ENCODE results near the gene GABRB1.

Gene GABRB1

DNA sequence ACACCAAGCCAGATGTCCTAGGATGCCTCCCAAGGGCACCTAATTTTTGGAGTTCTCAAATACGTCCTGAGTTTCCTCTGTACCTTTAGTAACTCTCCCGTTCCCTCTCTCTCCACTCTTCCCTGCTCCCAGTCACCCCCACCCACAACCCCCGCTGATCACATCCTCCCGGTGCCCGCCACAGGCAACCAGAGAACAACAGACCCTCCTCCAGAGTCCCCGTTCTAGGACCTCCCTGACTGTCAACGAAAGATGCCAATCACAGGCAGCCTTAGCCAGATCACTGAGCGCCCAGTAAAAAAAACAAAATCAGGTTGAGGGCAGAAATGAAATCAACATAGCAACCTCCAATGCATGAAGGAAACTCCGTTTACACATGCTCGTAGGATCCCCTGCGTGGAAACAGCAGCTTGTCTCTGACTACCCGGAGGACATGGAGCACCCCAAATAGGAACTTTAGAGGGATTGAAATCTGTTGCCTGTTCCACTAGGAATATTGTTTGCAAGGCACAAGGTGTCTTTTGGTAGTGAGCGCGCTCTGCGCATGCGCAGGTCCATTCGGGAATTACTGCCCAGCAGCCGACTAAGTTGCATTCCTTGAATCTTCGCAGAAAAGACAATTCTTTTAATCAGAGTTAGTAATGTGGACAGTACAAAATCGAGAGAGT is at the start of gene GABRB1:
TSS of gene GABRB1 (plus strand) at position 557 of the 668 bp plus-strand sequence.
- no peak for DNase-seq

DNA sequence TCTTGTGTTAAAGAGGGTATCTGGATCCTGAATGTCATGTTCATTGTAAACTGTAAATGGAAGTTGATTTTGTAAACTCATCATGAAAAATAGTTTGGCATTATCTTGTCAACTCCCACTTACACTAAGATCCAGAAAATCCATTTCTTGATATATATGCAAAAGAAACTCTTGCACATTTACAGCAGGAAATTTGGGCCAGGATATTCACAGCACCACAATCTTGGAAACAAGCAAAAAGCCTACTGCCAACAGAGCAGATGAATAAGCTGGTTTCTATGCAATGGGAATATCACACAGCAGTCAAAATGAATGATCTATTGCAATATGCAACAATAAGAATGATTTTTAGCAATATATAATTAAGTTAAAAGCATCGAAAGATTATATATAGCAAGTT is 46.6 kb upstream of the GABRB1 start:
- DNase-seq: no peak

DNA sequence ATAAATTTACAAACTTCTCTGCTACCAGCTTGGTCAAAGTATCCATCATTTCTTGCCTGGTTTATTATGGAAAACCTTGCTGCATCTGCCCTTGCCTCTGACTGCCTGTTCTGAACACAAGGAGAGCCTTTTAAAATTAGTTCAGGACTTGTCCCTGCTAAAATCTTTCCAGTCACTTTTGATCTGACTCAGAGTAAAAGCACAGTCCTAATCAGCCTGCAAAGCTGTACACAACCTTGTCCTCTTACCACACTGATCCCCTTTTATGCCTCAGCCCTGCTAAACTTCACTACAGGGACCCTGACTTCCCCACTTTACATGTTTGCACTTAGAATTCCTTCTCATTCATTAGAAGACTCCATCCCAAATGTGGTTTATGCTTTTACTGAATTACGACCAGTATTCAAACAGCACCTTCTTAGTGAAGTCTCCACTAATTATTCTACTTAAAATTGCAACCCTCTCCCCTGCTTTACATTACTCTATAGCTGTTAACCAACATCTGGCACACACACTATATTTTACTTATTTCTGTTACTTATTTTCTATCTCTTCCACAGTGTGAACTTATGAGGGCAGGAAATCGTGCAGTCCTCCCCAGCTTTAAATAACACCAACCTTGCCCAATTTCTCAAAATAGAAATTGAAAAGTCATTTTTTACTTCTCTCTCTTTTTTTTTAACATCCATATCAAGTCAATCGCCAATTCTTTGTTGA is 44.3 kb upstream of the GABRB1 start:
- no peak for DNase-seq

DNA sequence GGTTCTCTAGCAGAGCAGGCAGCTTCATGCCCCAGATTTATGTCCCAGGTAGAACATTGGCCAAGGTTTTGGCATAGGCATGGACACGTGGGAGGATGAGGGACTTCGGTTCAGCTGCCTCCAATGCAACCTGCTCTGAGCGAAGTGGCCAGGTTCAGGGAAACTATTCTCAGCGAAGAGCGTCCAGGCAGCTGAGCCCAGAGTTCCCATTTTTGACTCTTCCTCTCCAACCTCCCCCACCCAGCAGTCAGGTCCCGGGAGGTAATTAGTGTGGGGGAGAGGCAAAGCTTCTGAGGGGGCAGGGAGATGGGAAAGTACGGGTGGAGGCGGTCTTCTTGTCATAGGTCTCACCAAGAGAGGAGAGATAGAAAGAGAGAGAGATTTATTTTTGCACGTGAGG is 39.0 kb upstream of the GABRB1 start:
- DNase-seq: no peak

DNA sequence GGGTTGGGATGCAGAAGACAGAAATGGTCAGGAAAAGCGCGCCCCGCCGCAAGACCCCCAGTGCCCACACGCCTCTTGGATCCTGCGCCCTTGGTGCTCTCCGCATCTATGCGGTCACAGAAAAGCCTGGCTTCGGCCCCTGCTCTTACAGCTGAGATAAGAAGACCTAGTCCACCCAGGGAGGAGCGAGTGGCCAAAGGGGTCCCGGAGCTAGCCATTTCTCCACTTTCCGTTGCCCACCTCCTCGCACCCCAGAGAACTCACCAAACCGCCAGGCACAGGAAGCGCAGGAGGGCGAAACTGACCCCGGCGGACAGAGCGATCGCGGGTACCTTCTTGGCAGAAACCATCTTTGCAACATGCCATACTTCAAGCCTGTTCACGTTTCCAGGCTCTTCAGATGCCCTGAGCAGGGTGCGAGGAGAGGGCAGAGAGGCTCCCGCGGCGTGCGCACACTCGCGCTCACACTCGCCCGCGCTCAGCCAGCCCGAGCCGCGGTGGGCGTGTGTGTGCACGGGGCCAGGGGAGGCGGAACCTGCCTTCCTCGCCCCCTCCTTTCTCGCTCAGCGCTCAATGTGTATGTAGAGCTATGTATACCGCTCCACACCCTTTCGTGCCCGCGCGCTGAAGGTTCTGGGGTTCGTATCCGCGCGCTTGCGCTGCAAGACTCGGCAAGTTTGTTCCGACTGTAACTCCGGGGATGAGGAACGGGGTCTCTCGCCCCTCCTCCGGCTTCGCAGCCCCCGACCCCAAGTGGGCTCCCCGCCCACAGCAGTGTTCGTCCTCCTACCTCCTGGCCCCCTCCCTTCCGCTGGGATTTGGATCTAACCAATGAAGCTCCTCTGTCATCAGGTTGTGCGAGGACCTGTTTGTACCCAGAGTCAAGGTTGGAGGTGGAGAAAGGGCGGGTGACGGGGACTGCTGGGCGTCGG is 38.0 kb upstream of the GABRB1 start, which contains the start of gene GABRA4:
TSS of gene GABRA4 (minus strand) at position 507 of the 932 bp plus-strand sequence. CDS start at position 350, 157 bp downstream.
- no peak for DNase-seq

DNA sequence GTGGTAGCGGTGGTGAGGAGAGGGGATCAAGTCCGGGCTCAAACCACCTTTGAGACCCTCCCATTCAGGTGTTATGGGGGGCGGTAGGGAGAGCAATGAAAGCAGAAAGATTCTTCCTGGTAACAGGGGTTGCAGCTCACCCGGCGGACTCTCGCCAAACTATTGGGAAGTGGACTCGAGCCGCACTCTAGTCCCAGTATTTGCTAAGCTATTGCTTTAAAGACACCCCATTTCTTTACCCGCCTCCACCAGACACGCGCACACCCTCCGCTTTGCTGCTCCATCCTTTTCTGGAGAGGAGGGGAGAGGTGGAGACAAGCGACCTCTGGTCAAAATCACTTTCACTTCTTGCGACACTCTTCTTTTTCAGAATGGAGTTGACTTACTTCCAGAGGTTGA is 37.4 kb upstream of the GABRB1 start:
- DNase-seq: no peak

DNA sequence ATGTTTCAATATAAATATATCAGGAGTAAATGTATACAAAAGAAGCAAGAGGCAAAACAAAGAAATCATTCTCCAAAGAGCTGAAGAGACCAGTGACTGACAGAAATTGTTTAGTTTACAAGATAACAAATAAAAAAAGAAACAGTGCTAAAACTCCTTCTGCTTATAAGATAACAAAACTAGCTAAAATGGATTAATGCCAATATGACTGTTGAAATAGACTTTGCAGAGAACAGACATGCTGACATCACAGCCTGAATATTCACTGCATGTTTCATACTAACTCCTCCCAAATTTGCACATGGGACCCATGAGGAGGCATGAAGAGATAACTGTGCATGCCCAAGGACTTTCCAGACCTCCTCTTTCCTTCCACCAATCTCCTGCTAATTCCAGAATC is 31.8 kb upstream of the GABRB1 start:
- no peak for DNase-seq

DNA sequence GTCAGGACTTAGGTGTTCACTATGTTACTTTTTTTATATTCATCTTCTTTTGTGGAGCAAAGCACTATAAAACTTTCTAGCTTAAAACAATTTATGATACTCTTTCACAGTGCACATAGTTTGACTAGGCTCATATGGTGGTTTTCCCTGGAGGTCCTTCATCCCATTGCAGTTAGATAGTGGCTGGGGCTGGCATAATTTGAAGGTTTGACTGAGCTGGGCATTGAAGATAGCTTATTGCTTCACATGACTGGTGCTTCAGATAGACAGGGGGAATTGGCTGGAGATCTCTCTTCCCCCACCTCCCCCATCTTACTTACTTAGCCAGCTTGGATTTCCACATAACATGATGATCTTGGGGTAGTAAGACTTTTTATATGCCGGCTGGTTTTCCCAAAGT is 31.0 kb upstream of the GABRB1 start:
- no peak for DNase-seq

DNA sequence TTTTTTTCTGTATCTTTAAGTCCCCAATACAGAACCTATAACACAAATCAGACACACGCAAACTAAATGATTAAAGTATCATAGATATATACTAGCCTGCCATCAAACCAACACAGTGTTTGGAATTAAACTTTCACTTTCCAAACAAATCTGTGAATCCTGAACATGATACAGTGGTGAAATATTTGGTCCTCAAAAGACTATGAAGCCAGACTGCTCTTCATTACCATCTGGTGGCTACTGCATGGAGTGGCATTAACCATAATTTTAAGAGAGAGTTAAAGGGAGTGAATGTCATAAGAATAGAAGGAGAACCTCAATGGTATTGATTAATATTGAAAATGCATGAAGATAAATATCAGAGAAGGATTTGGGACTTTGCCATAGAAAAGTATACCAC is 28.8 kb upstream of the GABRB1 start:
- DNase-seq: no peak

DNA sequence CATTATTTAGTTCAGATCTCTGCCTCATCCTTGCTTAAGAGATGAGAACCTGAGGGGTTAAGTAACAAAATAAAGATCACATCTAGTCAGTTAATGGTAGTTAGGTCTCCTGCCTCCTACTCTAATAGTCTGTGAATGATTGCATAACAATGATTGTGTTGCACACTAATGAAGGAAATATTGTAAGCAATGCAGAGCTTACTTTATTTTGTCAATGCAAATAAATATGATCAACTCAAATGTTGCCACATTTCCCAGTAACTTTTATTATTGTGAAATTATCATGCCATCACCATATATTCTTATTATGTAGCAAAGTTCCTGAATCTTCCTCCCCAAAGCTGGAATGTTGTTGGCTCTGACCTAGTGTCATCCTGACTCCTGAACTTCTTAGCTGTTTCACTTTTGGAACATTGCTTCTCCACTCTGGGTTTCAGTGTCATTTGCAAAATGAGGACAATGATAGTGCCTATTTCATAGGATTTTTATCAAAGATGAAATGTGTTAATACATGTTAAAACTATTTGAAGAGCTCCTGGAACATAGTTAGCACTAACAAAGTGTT is 20.9 kb upstream of the GABRB1 start:
- no peak for DNase-seq

DNA sequence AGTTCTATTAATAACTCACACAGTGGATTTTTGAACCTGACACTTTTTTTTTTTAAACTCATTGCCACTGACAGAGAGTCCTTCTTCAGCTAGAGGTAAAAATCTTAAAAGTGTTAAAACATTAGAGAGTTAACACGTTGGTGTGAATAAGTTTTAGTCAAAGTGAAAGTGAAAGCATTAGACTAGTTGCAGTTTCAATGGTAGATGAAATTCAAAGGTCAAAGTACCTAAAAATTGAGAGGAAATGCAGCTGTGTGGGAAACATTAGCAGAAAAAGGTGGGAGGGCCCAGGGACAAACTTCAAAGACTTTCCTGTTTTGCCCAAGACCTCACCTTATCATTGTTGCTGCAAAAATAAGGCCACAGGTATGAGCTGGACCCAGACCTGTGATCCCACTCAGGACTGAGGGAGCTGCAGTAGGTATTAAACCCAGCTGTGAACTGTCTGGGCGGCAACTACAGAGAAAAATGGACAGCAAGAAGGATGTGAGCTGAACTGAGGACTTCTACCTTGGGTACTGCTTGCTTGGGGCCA is 20.4 kb upstream of the GABRB1 start:
- DNase-seq: no peak

DNA sequence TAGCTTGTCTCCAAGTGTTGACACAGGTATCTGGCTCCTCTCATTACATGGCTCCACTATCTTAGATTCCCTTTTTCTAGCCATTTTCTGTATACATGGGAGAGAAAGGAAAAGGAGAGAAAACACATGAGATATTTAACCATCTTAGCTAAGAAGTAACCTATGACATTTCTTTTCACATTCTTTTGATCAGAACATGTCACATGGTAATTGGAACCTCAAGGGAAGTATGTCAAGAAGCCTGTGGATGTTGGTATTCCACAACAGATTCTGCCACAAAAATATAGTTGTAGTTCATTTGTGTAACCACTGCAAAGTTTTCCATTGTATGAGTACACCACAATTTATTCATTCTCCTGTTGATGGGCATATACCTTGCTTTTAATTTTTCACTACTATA is 18.7 kb upstream of the GABRB1 start:
- DNase-seq: no peak

DNA sequence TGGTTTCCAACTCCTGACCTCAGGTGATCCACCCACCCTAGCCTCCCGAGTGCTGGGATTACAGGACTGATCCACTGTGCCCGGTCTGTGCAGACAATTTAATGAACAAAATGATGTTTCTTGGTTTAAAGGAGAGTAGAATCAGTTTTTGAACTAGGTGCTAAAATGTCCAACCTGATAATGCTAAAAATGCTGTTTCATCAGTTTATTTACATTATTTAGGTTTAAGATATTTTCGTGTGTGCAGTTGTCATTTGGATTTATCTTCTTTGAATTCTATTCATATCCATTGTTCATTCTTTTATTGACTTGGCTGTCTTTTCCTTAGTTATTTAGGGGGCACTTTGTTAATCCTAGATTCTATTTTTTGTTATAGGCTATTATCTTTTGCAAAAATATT is 18.0 kb upstream of the GABRB1 start:
- no peak for DNase-seq

DNA sequence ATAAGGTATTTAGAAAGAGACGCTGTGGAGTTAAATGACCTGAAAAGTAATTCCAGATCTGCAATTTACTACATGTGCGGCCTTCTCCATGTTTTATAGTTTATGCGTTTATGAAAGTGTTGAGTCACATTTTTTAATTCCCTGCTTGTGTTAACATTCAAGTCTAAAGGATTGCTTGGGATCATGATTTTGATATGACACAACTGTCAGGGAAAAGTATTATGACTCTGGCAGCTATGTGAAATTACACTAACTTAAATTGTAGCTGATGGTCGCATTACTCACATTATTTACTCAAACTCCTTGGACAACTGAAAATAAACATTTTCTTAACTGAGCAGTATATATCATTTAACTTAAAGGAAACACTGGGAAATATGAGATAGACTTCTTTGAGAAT is 14.3 kb upstream of the GABRB1 start:
- DNase-seq: no peak

DNA sequence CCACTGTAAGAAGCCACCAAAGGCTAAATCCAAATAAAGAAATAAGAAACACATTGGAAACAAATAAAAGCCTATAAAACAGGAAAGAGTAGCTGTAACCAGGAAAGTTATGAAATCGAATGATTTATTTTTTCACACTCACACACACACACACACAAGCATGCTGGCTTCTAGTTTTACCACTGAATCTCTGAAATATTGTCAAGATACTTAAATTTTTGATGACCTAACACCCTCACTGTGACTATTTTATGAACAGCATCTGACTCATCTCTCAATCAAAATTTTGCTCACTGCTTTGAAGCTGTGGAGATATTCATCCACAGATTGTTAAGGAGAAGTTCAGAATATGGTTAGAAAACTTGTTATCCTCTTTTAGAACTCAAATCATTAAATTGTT is 13.9 kb upstream of the GABRB1 start:
- DNase-seq: no peak

DNA sequence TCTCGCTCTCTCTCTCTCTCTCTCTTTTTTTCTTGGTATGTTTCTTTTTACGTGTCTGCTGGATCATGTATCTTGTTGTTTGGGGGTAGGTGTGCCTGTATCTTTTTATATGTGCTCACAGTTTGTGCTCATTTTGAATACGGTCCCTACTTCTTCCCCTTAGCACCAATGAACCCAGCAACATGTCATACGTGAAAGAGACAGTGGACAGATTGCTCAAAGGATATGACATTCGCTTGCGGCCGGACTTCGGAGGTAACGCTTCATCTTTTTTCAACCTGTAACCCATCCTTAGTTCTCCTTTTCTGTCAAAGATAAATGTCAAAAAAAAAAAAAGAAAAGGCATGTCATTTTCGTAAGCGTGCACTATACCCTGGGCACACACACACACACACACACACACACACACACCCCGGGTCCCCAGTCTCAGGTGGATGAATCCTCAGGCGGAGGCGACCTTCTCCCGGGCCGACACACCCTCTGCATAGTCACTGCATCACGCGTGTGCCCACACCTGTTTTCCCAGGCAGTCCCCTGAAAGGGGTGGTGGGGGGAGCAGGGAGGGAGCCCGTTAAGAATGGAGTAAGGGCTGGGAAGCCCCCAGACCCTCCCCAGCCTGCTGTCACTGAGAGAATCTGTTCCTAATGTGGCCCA is 511 bp downstream of the GABRB1 start:
- DNase-seq: no peak

DNA sequence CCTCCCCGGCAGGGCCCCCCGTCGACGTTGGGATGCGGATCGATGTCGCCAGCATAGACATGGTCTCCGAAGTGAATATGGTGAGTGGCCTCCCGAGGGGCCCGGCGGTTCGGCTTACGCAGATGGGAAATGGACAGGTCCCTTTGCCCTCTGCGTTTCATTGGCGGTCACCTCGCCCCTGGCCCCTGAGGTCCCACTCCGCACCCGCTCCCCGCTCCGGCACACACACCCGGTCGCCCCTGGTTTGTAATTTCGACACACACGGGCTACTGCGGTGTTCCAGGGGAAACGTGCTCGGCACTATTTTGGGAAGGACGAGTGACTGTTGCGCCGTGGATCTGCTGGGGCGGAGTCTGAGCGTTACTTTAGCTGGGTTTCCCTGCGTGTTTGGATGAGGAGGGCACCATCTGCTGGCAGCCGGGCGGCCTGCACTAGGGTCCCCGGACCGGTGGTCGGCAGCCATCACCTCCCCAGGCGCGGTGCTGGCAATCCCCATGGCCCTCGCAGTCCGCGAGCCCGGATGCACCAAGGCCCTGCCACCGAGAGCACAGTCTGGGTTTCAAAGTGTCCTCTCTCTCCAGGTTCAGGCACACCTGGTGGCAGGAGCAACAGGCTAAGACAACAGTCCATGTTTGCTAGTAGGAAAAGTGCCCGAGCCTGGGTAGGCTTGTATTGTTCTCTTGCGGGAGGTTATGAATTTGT is 1.2 kb downstream of the GABRB1 start:
- no peak for DNase-seq

DNA sequence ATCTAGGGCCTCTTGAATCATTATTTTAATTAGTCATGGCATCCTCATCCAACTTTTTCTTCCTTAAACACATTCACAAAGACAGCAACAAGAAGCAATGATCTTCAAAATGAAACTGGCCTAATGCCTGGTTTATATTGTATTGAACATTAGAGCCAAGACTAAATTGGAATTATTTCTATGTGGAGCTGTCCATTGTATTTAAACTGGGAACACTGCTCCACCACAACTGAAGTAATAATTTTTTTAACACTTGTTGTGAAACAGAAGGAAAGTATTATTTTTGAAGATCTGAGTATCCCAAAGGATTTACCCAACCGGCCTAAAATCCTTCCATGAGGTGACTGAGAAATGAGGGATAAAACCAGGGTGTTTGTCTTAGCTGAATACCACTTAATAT is 6.9 kb downstream of the GABRB1 start:
- no peak for DNase-seq

DNA sequence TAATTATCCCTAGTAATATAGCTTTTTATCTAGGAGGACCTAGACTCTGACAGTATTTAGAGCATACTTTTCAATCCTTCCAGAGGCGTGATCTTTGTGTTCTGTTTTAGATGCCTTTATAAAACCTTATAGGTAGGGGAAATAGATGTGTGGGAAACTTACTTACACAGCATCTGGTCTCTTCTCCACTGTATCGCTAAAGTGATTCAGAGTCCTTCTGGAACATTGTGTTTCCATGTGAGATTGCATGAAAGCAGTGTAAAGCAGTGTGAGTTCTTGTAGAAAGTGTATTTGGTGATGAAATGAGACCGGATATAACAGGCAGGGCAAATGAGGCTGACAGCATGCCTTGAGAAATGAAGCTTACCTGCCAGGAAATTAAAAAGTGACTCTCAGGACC is 9.5 kb downstream of the GABRB1 start:
- no peak for DNase-seq

DNA sequence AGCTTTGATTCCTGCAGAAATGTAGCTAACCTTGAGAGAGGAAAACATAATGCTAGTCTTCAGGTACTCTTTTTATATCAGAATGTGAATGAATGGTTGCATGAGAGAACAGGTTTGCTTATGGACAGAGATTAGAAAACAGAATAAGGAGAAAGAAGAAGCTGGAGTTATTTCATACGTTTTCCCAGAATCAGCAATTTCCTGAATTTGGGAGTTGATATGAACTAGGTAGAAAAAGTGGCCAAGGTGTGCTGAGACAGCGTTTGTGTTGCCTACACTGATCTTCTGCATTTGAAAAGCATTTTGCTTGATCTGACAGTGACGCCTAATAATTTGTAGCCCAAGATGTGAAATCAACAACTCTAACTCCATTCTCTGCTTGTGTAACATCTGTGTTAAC is 12.5 kb downstream of the GABRB1 start:
- no peak for DNase-seq

DNA sequence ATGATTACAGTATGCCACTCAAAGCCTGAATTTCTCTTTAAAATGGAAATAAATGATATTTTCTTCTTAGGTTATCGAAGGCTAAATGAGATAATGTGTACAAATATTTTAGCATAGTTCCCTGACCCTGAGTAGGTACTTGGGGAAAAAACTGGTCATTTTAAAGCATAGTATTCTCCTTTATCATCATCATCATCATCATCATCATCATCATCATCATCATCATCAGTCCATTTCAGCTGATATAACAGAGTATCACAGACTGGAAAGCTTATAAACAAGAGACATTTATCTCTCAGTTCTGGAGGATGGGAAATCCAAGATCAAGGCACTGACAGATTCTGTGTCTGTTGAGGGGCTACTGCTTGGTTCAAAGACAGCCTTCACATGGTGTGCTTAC is 13.9 kb downstream of the GABRB1 start:
- DNase-seq: no peak

DNA sequence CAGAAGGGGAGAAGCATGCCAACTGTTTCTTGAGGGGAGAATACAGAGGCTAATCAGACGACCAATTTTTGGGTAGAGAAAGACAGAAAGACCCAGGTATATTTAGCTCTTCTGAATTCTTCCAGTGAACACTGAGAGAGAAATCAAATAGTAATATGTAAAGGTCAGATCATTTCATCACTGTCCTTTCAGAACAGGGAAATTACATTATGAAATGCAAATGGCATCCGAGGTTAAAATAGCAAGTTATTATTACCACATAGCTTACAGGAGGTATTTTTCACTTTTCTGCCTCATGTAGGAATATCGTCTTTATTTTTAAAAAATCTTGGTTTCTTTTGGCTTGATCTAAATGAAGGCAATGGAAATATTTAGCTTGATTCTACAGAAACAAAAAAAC is 18.0 kb downstream of the GABRB1 start:
- DNase-seq: no peak
